ENCODE measurements around the gene SNCG.

DNA sequence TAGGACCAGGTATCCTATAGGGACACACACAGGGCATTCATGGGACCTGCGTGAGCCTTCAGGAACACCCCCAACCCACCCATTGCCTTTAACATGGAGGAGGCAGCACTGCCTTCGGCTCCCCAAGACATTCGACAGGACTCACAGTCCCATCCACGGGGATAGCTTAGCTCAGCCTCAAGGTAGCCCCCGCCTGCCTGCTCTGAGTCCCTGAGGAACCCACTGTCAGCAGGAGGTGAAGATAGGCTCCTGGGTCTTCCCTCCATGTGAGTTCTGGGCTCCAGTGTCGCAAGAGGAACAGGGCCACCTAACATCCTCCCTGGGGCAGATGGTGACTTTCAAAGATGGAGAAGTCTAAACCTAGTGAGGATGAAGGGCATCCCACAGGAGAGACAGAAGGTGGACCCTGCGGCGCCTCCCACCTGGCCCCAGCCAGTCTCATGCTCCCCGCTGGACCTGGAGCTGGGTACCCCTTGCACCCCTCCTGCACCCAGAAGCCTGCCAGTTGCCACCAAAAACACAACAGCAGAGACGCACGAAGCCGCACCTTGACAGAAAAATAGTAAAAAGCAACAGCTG, 5.0 kb downstream of the SNCG start:
- TF ChIP-seq, protein P1, sequence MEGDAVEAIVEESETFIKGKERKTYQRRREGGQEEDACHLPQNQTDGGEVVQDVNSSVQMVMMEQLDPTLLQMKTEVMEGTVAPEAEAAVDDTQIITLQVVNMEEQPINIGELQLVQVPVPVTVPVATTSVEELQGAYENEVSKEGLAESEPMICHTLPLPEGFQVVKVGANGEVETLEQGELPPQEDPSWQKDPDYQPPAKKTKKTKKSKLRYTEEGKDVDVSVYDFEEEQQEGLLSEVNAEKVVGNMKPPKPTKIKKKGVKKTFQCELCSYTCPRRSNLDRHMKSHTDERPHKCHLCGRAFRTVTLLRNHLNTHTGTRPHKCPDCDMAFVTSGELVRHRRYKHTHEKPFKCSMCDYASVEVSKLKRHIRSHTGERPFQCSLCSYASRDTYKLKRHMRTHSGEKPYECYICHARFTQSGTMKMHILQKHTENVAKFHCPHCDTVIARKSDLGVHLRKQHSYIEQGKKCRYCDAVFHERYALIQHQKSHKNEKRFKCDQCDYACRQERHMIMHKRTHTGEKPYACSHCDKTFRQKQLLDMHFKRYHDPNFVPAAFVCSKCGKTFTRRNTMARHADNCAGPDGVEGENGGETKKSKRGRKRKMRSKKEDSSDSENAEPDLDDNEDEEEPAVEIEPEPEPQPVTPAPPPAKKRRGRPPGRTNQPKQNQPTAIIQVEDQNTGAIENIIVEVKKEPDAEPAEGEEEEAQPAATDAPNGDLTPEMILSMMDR (conservative IDR thresholded peaks at IDR 0.05): no peak
- no peak for TF ChIP-seq ZFX (IDR thresholded peaks at IDR 0.05)

Measured in C4-2B (cell line).